GM12878 (cell line): Measurements from ENCODE around the gene R3HDM2. TPM values are rescaled to one million over a fixed set of nuclear protein-coding genes. Genes with fewer than 3 reads are reported as not detected.

ENCODE experiments used
- ATAC-seq: fragments of 200-7000 bp; cut with Tn5 transposase; 3 replicates; pipeline ENCODE4 v1.9.1; 2020; ENCODE audit warnings: mild to moderate bottlenecking, moderate library complexity
- BruUV-seq: library from RNA; stranded (reverse); fragments of 400-500 nt; replicated peaks from 2 replicates; lab custom pipeline; 2021; lab: Mats Ljungman, UMichigan
- CTCF ChIA-PET: fragments of 300-600 bp; sonication (Branson Sonifier 250); formaldehyde crosslinking; extraction: SDS; loops from one replicate; lab custom pipeline; 2021; ENCODE audit warnings: inconsistent platforms; lab: Yijun Ruan, JAX
- POLR2A ChIA-PET: fragments of 350-600 bp; formaldehyde crosslinking; extraction: SDS; loops from one replicate; lab custom pipeline; 2021; ENCODE audit warnings: inconsistent platforms; lab: Charles Lee
- RAD21 ChIA-PET: fragments of 300-600 bp; sonication (Branson Sonifier 250); formaldehyde crosslinking; loops from one replicate; lab custom pipeline; 2023; ENCODE audit warnings: antibody characterized with exemption; ENCODE audit not compliant: unreplicated experiment; lab: Charles Lee
- SMC1A ChIA-PET: fragments of 300-600 bp; sonication (Branson Sonifier 250); formaldehyde crosslinking; loops from one replicate; lab custom pipeline; 2023; ENCODE audit not compliant: unreplicated experiment, uncharacterized antibody; lab: Charles Lee
- DNase-seq: peaks from one replicate; pipeline ENCODE4 v3.0.0-alpha.2; 2011; ENCODE audit warnings: low read depth, low spot score
- FAIRE-seq: peaks from 3 replicates; lab custom pipeline; 2011; peaks lifted over from hg19 to GRCh38; lab: Jason Lieb, UNC
- H2AFZ ChIP-seq: 2 replicates; pipeline ENCODE4 v1.6.0; 2011; ENCODE audit warnings: low read depth, low read length, control low read depth; ENCODE audit not compliant: control insufficient read depth
- H3K27ac ChIP-seq: 2 replicates; pipeline ENCODE4 v1.5.1; 2011; ENCODE audit warnings: control low read depth; ENCODE audit not compliant: control insufficient read depth, insufficient read depth
- H3K27me3 ChIP-seq, 2 experiments: replicated peaks in 1 of 2; 2 replicates each; pipeline versions ENCODE4 v1.6.0 to v1.6.1; 2011; ENCODE audit warnings: low read length in 1 of 2; ENCODE audit not compliant: control insufficient read depth in 2 of 2, insufficient read depth in 2 of 2
- H3K36me3 ChIP-seq, 2 experiments: 2 replicates each; pipeline ENCODE4 v1.5.1; 2011; ENCODE audit warnings: low read length in 1 of 2; ENCODE audit not compliant: control insufficient read depth in 2 of 2, insufficient read depth in 2 of 2
- H3K4me1 ChIP-seq: 2 replicates; pipeline ENCODE4 v1.6.1; 2011; ENCODE audit warnings: mild to moderate bottlenecking, low read length, moderate library complexity, mixed read lengths; ENCODE audit not compliant: control insufficient read depth, insufficient read depth
- H3K4me2 ChIP-seq: 2 replicates; pipeline ENCODE4 v1.6.0; 2011; ENCODE audit warnings: control low read depth; ENCODE audit not compliant: control insufficient read depth, insufficient read depth
- H3K4me3 ChIP-seq: fragments of 200-600 bp; sonication (generic); 2 replicates; pipeline ENCODE4 v1.5.1; 2016
- H3K79me2 ChIP-seq: 2 replicates; pipeline ENCODE4 v1.6.0; 2011; ENCODE audit warnings: low read length; ENCODE audit not compliant: control insufficient read depth, insufficient read depth
- H3K9ac ChIP-seq: 2 replicates; pipeline ENCODE4 v1.8.0; 2011; ENCODE audit warnings: low read length, control low read depth, mixed read lengths; ENCODE audit not compliant: control insufficient read depth, insufficient read depth
- H3K9me3 ChIP-seq: replicated peaks from 3 replicates; pipeline ENCODE4 v1.5.1; 2011; ENCODE audit warnings: mild to moderate bottlenecking, low read length; ENCODE audit not compliant: control insufficient read depth, insufficient read depth
- H4K20me1 ChIP-seq: 2 replicates; pipeline ENCODE4 v1.6.0; 2011; ENCODE audit not compliant: control insufficient read depth, insufficient read depth
- ASH2L ChIP-seq: fragments of 300-600, 200-600 bp; sonication (generic); IDR thresholded peaks from 2 replicates; pipeline ENCODE4 v1.6.1; 2017; ENCODE audit warnings: low read depth, mild to moderate bottlenecking, borderline replicate concordance
- BCLAF1 ChIP-seq: fragments of 450-650 bp; IDR thresholded peaks from 2 replicates; pipeline ENCODE4 v1.6.1; 2017; ENCODE audit warnings: antibody characterized with exemption, mild to moderate bottlenecking, moderate library complexity
- IRF4 ChIP-seq: IDR thresholded peaks from 2 replicates; pipeline ENCODE4 v1.6.1; 2011; ENCODE audit warnings: low read depth, low read length
- KAT2A ChIP-seq: conservative IDR thresholded peaks from 2 replicates; pipeline ENCODE4 v1.6.1; 2011; ENCODE audit warnings: low read depth, low read length; ENCODE audit not compliant: control insufficient read depth
- KLF5 ChIP-seq: fragments of 450-650 bp; IDR thresholded peaks from 2 replicates; pipeline ENCODE4 v1.6.1; 2014; ENCODE audit warnings: mild to moderate bottlenecking; ENCODE audit not compliant: partially characterized antibody
- NKRF ChIP-seq: fragments of 450-650 bp; conservative IDR thresholded peaks from 2 replicates; pipeline ENCODE4 v1.6.1; 2017; ENCODE audit warnings: mild to moderate bottlenecking, moderate library complexity
- NR2C2 ChIP-seq: IDR thresholded peaks from 2 replicates; pipeline ENCODE4 v1.6.1; 2011; ENCODE audit warnings: borderline replicate concordance, low read depth; ENCODE audit not compliant: control insufficient read depth, insufficient read length
- NR2F1 ChIP-seq: fragments of 450-650 bp; conservative IDR thresholded peaks from 2 replicates; pipeline ENCODE4 v1.6.1; 2017; ENCODE audit warnings: mild to moderate bottlenecking
- POLR2A ChIP-seq: IDR thresholded peaks from 2 replicates; pipeline ENCODE4 v1.6.1; 2011; ENCODE audit warnings: low read depth, mild to moderate bottlenecking, low read length
- SPI1 ChIP-seq: IDR thresholded peaks from 2 replicates; pipeline ENCODE4 v1.6.1; 2011; ENCODE audit warnings: low read depth, mild to moderate bottlenecking, low read length, moderate library complexity, borderline replicate concordance; ENCODE audit not compliant: insufficient read depth
- SRF ChIP-seq, 2 experiments: IDR thresholded peaks; 2 replicates each; pipeline ENCODE4 v1.6.1; 2011; ENCODE audit warnings: low read depth in 2 of 2, low read length in 2 of 2, mild to moderate bottlenecking in 1 of 2, moderate library complexity in 1 of 2
- STAT3 ChIP-seq: IDR thresholded peaks from 2 replicates; pipeline ENCODE4 v1.6.1; 2011; ENCODE audit warnings: low read depth, low read length, improper control_type of control experiment
- TCF3 ChIP-seq: IDR thresholded peaks from 2 replicates; pipeline ENCODE4 v1.6.1; 2012; ENCODE audit warnings: low read depth, mild to moderate bottlenecking, low read length, borderline replicate concordance; ENCODE audit not compliant: insufficient read depth
- TCF7 ChIP-seq: IDR thresholded peaks from 2 replicates; pipeline ENCODE4 v1.6.1; 2014; ENCODE audit warnings: antibody characterized with exemption, borderline replicate concordance
- ZNF217 ChIP-seq: fragments of 450-650 bp; IDR thresholded peaks from 2 replicates; pipeline ENCODE4 v1.6.1; 2017; ENCODE audit warnings: antibody characterized with exemption, mild to moderate bottlenecking
- WGBS: methylation state at CpG from one replicate; pipeline ENCODE4 v1.1.6; 2016; ENCODE audit warnings: low lambda C conversion rate; ENCODE audit not compliant: insufficient replicate concordance, insufficient coverage; ENCODE audit errors: missing lambda C conversion rate; 5-methylcytosine and 5-hydroxymethylcytosine counted together
- in situ Hi-C: fragments of 300-500 bp; cut with MboI; formaldehyde crosslinking; loops from 9 replicates; pipeline ENCODE4 v1.14.3; 2018; ENCODE audit warnings: mixed read lengths
- intact Hi-C: fragments of 100-400 bp; cut with micrococcal nuclease; formaldehyde crosslinking; loops from one replicate; pipeline ENCODE4 v1.14.2; 2022; ENCODE audit not compliant: unreplicated experiment
- polyA plus RNA-seq, 11 experiments: library from polyadenylated mRNA; depleted of rRNA in 4 of 11; unstranded in 6 of 11; stranded (reverse) in 5 of 11; fragments of >200 nt; fragmentation: Nextera tagmentation in 4 of 11; fragmentation: Illumina TruSeq in 1 of 11; extraction: Ambion mirVana in 4 of 11; extraction: Trizol in 1 of 11; gene quantifications; 1 replicate in 1 of 11; 2 replicates in 10 of 11; pipeline versions ENCODE4 v1.2.1 to v1.2.3, GENCODE V29; 2011 to 2016; ENCODE audit warnings: inconsistent platforms in 2 of 11, missing spikeins in 2 of 11, low read depth in 1 of 11
- total RNA-seq, 4 experiments: library from RNA; depleted of rRNA in 3 of 4; stranded (reverse); fragments of >200 nt in 3 of 4; fragmentation: Illumina TruSeq in 1 of 4; extraction: Trizol in 1 of 4; gene quantifications; 2 replicates each; pipeline versions ENCODE4 v1.2.1 to v1.2.3, GENCODE V29; 2013 to 2021

Gene R3HDM2
- total and polyA plus RNA-seq, 10 of the 15 experiments (the other 5 are each of a cell fraction or from before 2014, with no cell fraction given) = 4.6 to 26.1 (median 11.2) TPM

DNA sequence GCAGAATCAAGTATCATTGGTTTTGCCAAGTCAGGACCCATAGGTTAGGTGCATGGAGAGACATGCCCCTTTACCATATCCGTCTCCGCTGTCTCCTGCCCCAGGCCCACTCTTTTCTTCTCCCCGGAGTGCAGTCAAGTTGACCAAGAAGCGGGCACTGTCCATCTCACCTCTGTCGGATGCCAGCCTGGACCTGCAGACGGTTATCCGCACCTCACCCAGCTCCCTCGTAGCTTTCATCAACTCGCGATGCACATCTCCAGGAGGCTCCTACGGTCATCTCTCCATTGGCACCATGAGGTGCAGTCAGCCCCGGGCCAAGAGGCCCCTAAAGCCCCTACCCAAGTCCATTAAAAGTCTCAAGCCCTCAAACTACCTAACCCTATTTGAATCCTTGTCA lies 33.7 kb upstream of the R3HDM2 start:
- no peaks in the 10 kb centered on the region for H3K9me3 ChIP-seq
- FAIRE-seq (no peak), DNase-seq (no peak), ATAC-seq (no peak)
- ChIA-PET RAD21 (interaction anchor here (0.5 to 4.7 kb wide), 2 partner anchors 11 to 184 kb away, joined by 3 to 35 read pairs; partner anchors contain the start of gene INHBE), POLR2A (interaction anchor here (0.5 to 1.8 kb wide), 3 partner anchors 13 to 76 kb away, joined by 5 to 8 read pairs (median 5); no protein-coding TSS in a partner anchor), CTCF (interaction anchor here (1.1 to 7.5 kb wide), 4 partner anchors 9 to 219 kb away, joined by 3 to 114 read pairs (median 4); partner anchors contain the start of genes ARHGAP9 and INHBE), SMC1A (interaction anchor here (1.5 kb wide), 1 partner anchor 199 kb away, joined by 5 read pairs; no protein-coding TSS in a partner anchor)
- 96% methylated on average over 12 of the region's 12 CpGs for WGBS
- no peak overlapping the region for H3K4me3 ChIP-seq
- H3K79me2 ChIP-seq = no peaks in the 10 kb centered on the region
- H3K36me3 ChIP-seq = peaks cover 0 to 7% of the 10 kb centered on the region in 2 experiments; a peak in 1 of 4 replicates
- H3K4me1 ChIP-seq = peaks cover 31% of the 10 kb centered on the region
- H3K27me3 ChIP-seq = 0 out of 4 replicates have a peak, but pooled peaks cover 0 to 4% of the 10 kb centered on the region in 2 experiments
- H3K9ac ChIP-seq = no peak overlapping the region
- intact Hi-C loops = loop anchor here (5.0 kb wide), 1 partner anchor 58 kb away; the partner anchor contains the start of genes DDIT3 and MBD6
- no peak overlapping the region for H2AFZ ChIP-seq
- H3K27ac ChIP-seq = no peak overlapping the region
- TF ChIP-seq STAT3 (no peak), BCLAF1 (no peak), NR2C2 (no peak), IRF4 (no peak), TCF3 (no peak), ASH2L (no peak), SRF (IDR thresholded peaks at IDR 0.05; ENCODE audit: low read depth in 2 of 2, low read length in 2 of 2) (no peak), NR2F1 (no peak), KAT2A (no peak), NKRF (no peak), TCF7 (no peak), POLR2A (no peak), SPI1 (no peak), ZNF217 (no peak), KLF5 (no peak)
- in situ Hi-C loops = no loop called here
- 0 out of 2 replicates have a peak, but pooled peaks cover 2% of the 10 kb centered on the region for H4K20me1 ChIP-seq
- BruUV-seq = no TSS peak
- H3K4me2 ChIP-seq = no peak overlapping the region
